Measurements from ENCODE around the gene C1GALT1C1L.

DNA sequence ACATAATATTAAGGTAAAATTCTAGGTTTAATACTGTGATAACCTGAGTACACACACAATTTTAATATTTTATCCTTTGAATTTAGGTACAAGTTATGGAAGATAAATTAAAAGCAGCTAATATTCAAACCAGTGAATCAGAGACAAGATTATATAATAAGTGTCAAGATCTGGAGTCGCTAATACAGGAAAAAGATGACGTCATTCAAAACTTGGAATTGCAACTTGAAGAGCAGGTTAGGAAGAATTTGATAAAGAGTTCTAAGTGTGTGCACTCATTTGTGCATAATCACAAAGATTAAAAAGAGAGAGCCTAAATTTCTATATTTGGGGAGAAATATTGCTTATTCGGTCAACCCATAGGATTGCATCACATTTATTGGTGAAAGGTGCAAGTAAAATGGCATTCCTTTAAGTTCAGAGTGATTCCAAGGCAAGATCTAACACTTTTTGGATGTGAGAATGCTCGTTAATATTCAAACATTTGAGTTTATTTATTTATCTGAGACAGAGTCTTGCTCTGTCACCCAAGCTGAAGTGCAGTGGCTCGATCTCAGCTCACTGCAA is 16.3 kb upstream of the C1GALT1C1L start:
- TF ChIP-seq, protein P1, sequence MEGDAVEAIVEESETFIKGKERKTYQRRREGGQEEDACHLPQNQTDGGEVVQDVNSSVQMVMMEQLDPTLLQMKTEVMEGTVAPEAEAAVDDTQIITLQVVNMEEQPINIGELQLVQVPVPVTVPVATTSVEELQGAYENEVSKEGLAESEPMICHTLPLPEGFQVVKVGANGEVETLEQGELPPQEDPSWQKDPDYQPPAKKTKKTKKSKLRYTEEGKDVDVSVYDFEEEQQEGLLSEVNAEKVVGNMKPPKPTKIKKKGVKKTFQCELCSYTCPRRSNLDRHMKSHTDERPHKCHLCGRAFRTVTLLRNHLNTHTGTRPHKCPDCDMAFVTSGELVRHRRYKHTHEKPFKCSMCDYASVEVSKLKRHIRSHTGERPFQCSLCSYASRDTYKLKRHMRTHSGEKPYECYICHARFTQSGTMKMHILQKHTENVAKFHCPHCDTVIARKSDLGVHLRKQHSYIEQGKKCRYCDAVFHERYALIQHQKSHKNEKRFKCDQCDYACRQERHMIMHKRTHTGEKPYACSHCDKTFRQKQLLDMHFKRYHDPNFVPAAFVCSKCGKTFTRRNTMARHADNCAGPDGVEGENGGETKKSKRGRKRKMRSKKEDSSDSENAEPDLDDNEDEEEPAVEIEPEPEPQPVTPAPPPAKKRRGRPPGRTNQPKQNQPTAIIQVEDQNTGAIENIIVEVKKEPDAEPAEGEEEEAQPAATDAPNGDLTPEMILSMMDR (IDR thresholded peaks at IDR 0.05; ENCODE audit: low read depth, low read length) = no peak
- TF ChIP-seq EZH2phosphoT487 (IDR thresholded peaks at IDR 0.05; ENCODE audit: low read depth) = no peak
